ENCODE data around the gene KCTD6.

Gene KCTD6

GRCh38 chr3:58535531-58536500, 43.9 kb downstream of the KCTD6 start:
- no peaks in the 10 kb centered on the region for H3K4me1 ChIP-seq (ENCODE audit: insufficient read depth, poor library complexity, severe bottlenecking)
- no peaks in the 10 kb centered on the region for H3K27me3 ChIP-seq (ENCODE audit: insufficient read depth, poor library complexity, severe bottlenecking)
- no peak for DNase-seq (ENCODE audit: low spot score)
- H3K9me3 ChIP-seq (ENCODE audit: severe bottlenecking): no peaks in the 10 kb centered on the region
- TF ChIP-seq CTCF (IDR thresholded peaks at IDR 0.05; ENCODE audit: poor library complexity, severe bottlenecking): no peak
- H3K27ac ChIP-seq (ENCODE audit: poor library complexity, severe bottlenecking): no peak overlapping the region
- no peaks in the 10 kb centered on the region for H3K36me3 ChIP-seq (ENCODE audit: low read depth)
- ATAC-seq (ENCODE audit: low read depth): no peak
- H3K4me3 ChIP-seq (ENCODE audit: severe bottlenecking): no peak overlapping the region

- Histone ChIP-seq H3K27ac (ENCODE audit: poor library complexity, severe bottlenecking) (no peak within 1 kb of the TSS), H3K4me3 (ENCODE audit: severe bottlenecking) (no peak within 1 kb of the TSS), H3K9me3 (ENCODE audit: severe bottlenecking) (no peaks in the 10 kb centered on the region), H3K36me3 (ENCODE audit: low read depth) (no peaks in the 10 kb centered on the region), H3K27me3 (ENCODE audit: insufficient read depth, poor library complexity, severe bottlenecking) (no peaks in the 10 kb centered on the region), H3K4me1 (ENCODE audit: insufficient read depth, poor library complexity, severe bottlenecking) (no peaks in the 10 kb centered on the region)
- no peak for DNase-seq (ENCODE audit: low spot score)
- ATAC-seq (ENCODE audit: low read depth): no peak
- no peak for TF ChIP-seq CTCF (IDR thresholded peaks at IDR 0.05; ENCODE audit: poor library complexity, severe bottlenecking)
These were observed 44.9 kb downstream of the KCTD6 start, which contains the start of gene ACOX2 for GRCh38 chr3:58536501-58537411. ACOX2 (minus strand) TSS chr3:58537190; CDS start chr3:58535106, 2,084 bp downstream.

GRCh38 chr3:58537412-58538301, 45.8 kb downstream of the KCTD6 start:
- Histone ChIP-seq H3K27ac (ENCODE audit: poor library complexity, severe bottlenecking) (no peak overlapping the region), H3K4me1 (ENCODE audit: insufficient read depth, poor library complexity, severe bottlenecking) (no peaks in the 10 kb centered on the region), H3K36me3 (ENCODE audit: low read depth) (no peaks in the 10 kb centered on the region), H3K4me3 (ENCODE audit: severe bottlenecking) (no peak overlapping the region), H3K27me3 (ENCODE audit: insufficient read depth, poor library complexity, severe bottlenecking) (no peaks in the 10 kb centered on the region), H3K9me3 (ENCODE audit: severe bottlenecking) (no peaks in the 10 kb centered on the region)
- ATAC-seq (ENCODE audit: low read depth): no peak
- TF ChIP-seq CTCF (IDR thresholded peaks at IDR 0.05; ENCODE audit: poor library complexity, severe bottlenecking): no peak
- DNase-seq (ENCODE audit: low spot score): no peak

- H3K36me3 ChIP-seq (ENCODE audit: low read depth): no peaks in the 10 kb centered on the region
These were observed 47.7 kb downstream of the KCTD6 start for GRCh38 chr3:58539626-58540025.

More at GRCh38 chr3:58539626-58540025, 47.7 kb downstream of the KCTD6 start:
- no peak for ATAC-seq (ENCODE audit: low read depth)
- H3K4me3 ChIP-seq (ENCODE audit: severe bottlenecking): no peak overlapping the region
- H3K4me1 ChIP-seq (ENCODE audit: insufficient read depth, poor library complexity, severe bottlenecking): no peaks in the 10 kb centered on the region
- no peaks in the 10 kb centered on the region for H3K27me3 ChIP-seq (ENCODE audit: insufficient read depth, poor library complexity, severe bottlenecking)
- no peaks in the 10 kb centered on the region for H3K9me3 ChIP-seq (ENCODE audit: severe bottlenecking)
- H3K27ac ChIP-seq (ENCODE audit: poor library complexity, severe bottlenecking): no peak overlapping the region
- no peak for DNase-seq (ENCODE audit: low spot score)
- no peak for TF ChIP-seq CTCF (IDR thresholded peaks at IDR 0.05; ENCODE audit: poor library complexity, severe bottlenecking)

Data from RWPE2 (cell line).